Activated CD4-positive, CD25-positive, alpha-beta regulatory T cell treated with anti-CD3 and anti-CD28 coated beads, Interleukin-2, amount 50 U/mL, for 24 hours (primary cell): ENCODE measurements around the gene CHMP4A.
A peak's percentile ranks its signal among the peaks of the same experiment; 100 is the strongest.

Experiments used
- ATAC-seq, 2 donors: fragments of 150-1000 bp; cut with Tn5 transposase; one replicate each; pipeline ENCODE4 v1.10.0; 2021; ENCODE audit warnings: mild to moderate bottlenecking in 1 of 2, moderate library complexity in 1 of 2

Gene CHMP4A

GRCh38 chr14:24212924-24213865 is at the start of gene CHMP4A:
Gene CHMP4A, minus strand, starts transcription at chr14:24213488. Its CDS starts 49 bp downstream, at chr14:24213439.
- peak; percentile 86 for ATAC-seq

- ATAC-seq, result no peak
Observed at GRCh38 chr14:24261969-24262327, 48.7 kb upstream of the CHMP4A start.

- no peak for ATAC-seq
Observed at GRCh38 chr14:24261256-24261968, 48.1 kb upstream of the CHMP4A start.

- no peak for ATAC-seq
Observed at GRCh38 chr14:24260780-24261157, 47.5 kb upstream of the CHMP4A start.

GRCh38 chr14:24260026-24260779 is 46.9 kb upstream of the CHMP4A start:
- no peak for ATAC-seq

- no peak for ATAC-seq
Observed at GRCh38 chr14:24259282-24260025, 46.2 kb upstream of the CHMP4A start.

- no peak for ATAC-seq
Observed at GRCh38 chr14:24258548-24259265, 45.4 kb upstream of the CHMP4A start.

- ATAC-seq, result no peak
Observed at GRCh38 chr14:24258119-24258518, 44.8 kb upstream of the CHMP4A start.

- ATAC-seq, result no peak
Observed at GRCh38 chr14:24256960-24257359, 43.7 kb upstream of the CHMP4A start.

- ATAC-seq, result no peak
Observed at GRCh38 chr14:24255931-24256711, 42.8 kb upstream of the CHMP4A start.

- ATAC-seq, result no peak
Observed at GRCh38 chr14:24255438-24255837, 42.1 kb upstream of the CHMP4A start.

- ATAC-seq, result no peak
Observed at GRCh38 chr14:24254630-24255392, 41.5 kb upstream of the CHMP4A start.

GRCh38 chr14:24253936-24254335 is 40.6 kb upstream of the CHMP4A start:
- no peak for ATAC-seq

- no peak for ATAC-seq
Observed at GRCh38 chr14:24252289-24253124, 39.2 kb upstream of the CHMP4A start.

- no peak for ATAC-seq
Observed at GRCh38 chr14:24251880-24252288, 38.6 kb upstream of the CHMP4A start.

GRCh38 chr14:24250354-24250753 is 37.1 kb upstream of the CHMP4A start:
- no peak for ATAC-seq

GRCh38 chr14:24249230-24250021 is 36.1 kb upstream of the CHMP4A start:
- ATAC-seq, result no peak

GRCh38 chr14:24247422-24247821 is 34.1 kb upstream of the CHMP4A start:
- ATAC-seq, result no peak
